Skin epidermis (tissue), 12 donors: ENCODE results near the gene CPNE7.

ENCODE experiments used
- H3K27ac ChIP-seq, 21 experiments: fragments of 200-600 bp; sonication (generic) in 11 of 21; one replicate each; pipeline ENCODE4 v1.5.0; 2020; ENCODE audit warnings: mild to moderate bottlenecking in 3 of 21, inconsistent platforms in 2 of 21, moderate library complexity in 2 of 21
- H3K4me3 ChIP-seq, 7 experiments: fragments of 200-600 bp; sonication (generic) in 2 of 7; one replicate each; pipeline ENCODE4 v1.5.0; 2020; ENCODE audit warnings: inconsistent platforms in 2 of 7, mild to moderate bottlenecking in 2 of 7, moderate library complexity in 1 of 7

Gene CPNE7

DNA sequence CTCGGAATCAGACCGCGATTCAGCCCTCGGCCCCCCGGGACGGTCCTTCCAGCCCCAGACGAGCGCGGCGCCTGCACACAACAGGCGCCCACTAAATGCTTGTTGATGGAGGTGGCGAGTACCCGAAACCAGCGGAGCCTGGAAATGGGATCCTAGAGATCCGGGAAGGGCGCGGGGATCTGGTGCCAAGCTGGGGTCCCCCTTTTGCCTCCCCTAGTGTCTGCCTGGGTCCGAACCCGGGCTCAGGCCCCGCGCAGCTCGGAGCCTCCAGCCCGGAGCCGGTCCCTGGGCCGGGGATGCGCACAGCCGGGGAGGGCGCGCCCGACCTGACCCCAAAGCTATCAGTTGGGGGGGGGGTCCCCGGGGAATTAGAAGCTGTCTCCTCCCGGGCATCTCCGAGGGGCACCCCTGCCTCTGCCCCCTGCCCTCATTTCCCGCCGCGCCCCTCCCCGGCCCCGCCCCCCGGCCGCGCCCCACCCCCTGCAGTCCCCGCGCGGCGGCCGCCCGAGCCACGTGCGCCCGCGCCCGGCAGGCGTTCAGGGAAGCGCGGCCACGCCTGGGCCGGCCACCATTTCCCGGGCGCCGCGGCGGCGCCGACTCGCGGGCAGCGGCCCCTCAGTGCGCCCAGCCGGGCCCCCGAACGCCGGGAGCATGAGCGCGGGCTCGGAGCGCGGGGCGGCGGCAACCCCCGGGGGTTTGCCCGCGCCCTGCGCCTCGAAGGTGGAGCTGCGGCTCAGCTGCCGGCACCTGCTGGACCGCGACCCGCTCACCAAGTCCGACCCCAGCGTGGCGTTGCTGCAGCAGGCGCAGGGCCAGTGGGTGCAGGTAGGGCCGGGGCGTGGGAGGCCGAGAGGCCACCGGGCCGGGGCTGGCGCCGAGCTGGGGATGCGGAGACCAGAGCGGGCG lies at the start of gene CPNE7:
CPNE7 (plus strand) TSS at position 512 of the 906 bp plus-strand sequence; CDS start at position 652, 140 bp downstream.
- peak within 1 kb of the TSS in 2 of 21 experiments; percentile 4 for H3K27ac ChIP-seq
- peak within 1 kb of the TSS; percentile 2 to 33 (median 19) for H3K4me3 ChIP-seq

DNA sequence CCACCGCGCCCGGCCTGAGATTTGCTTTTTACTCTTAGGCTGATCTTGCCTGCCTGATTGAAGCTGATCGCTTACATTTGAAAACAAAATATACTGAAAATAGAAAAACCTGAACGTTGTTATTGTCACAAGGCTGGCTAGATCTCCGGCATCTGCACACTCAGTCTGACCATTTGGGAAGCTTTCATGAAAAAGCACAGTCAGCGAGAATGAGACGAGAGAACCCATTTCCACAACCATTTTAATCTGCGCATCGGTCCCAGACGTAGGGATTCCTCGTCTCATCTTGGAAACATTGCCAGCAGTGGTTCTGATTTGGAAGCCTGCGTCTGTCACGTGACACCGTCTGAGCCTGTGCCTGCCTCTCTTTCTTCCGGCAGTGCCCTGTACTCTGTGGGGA lies 46.5 kb upstream of the CPNE7 start:
- Histone ChIP-seq H3K4me3 (no peak overlapping the region), H3K27ac (no peak overlapping the region)

- H3K4me3 ChIP-seq = no peak overlapping the region
- peak overlapping the region in 1 of 21 experiments; percentile 22 for H3K27ac ChIP-seq
Observed at GRCh38 chr16:89530401-89531381, 44.9 kb upstream of the CPNE7 start.

GRCh38 chr16:89531821-89532526 lies 43.6 kb upstream of the CPNE7 start:
- Histone ChIP-seq H3K4me3 (no peak overlapping the region), H3K27ac (peak overlapping the region in 2 of 21 experiments; percentile 14 to 31)

- no peak overlapping the region for H3K4me3 ChIP-seq
- peak overlapping the region in 9 of 21 experiments; percentile 10 to 62 (median 39) for H3K27ac ChIP-seq
Observed at GRCh38 chr16:89534252-89534756, 41.3 kb upstream of the CPNE7 start.

GRCh38 chr16:89536371-89536770 lies 39.2 kb upstream of the CPNE7 start:
- H3K27ac ChIP-seq = peak overlapping the region in 1 of 21 experiments; percentile 26

DNA sequence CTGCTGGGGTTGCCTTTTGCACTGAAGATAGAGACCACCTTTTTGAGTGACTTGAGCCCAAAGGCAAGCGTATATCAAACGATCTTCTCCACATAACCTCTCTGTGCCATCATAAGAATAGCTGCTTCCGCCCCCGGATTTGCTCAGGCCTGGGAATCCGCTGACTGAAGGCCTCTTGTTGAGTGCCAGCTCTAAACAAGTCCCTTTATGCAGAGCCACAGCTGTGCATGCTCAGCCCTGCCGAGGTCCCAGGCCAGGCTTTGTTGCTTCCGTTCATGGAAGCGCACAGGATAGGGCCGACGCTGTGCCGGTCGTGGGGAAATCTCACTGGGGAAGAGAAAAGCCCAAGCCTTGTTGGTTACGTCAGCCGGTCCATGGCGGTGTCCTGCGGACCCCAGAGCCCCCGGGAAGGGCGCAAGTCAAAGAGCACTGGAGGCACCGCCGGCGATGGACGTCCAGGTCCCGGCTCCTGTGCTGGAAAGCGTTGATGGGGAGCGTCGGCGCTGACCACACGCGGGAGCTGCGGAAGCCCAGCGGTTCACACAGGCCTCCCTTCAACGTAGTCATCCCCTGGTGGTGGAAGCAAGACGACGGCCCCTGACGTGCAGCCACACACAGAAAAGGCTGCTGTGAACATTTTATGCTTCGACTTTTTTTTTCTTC lies 38.5 kb upstream of the CPNE7 start:
- Histone ChIP-seq H3K27ac (no peak overlapping the region), H3K4me3 (no peak overlapping the region)

More at GRCh38 chr16:89536371-89536770, 39.2 kb upstream of the CPNE7 start:
- no peak overlapping the region for H3K4me3 ChIP-seq

- Histone ChIP-seq H3K27ac (no peak overlapping the region), H3K4me3 (no peak overlapping the region)
Observed at GRCh38 chr16:89537549-89537925, 38.0 kb upstream of the CPNE7 start.

- H3K27ac ChIP-seq = no peak overlapping the region
- H3K4me3 ChIP-seq = no peak overlapping the region
Observed at GRCh38 chr16:89538286-89538685, 37.3 kb upstream of the CPNE7 start.

DNA sequence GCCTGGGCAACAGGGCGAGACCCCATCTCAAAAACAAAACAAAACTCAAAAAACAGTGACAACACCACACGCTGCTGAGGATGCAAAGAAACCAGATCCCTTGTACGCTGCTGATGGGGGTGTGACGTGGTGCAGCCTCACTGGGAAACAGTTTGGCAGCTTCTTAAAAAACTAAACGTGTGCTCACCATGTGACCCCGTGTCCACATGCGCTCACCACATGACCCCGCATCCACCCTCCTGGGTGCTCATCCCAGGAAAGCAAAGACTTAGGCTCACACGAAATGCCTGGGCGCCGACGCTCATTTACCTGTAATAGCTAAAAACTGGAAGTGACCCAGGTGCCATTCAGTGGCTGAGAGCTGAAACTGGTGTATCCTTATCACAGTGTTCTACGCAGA lies 35.0 kb upstream of the CPNE7 start:
- H3K27ac ChIP-seq = no peak overlapping the region
- H3K4me3 ChIP-seq = no peak overlapping the region

GRCh38 chr16:89541792-89542191 lies 33.8 kb upstream of the CPNE7 start:
- H3K4me3 ChIP-seq = no peak overlapping the region
- H3K27ac ChIP-seq = no peak overlapping the region

DNA sequence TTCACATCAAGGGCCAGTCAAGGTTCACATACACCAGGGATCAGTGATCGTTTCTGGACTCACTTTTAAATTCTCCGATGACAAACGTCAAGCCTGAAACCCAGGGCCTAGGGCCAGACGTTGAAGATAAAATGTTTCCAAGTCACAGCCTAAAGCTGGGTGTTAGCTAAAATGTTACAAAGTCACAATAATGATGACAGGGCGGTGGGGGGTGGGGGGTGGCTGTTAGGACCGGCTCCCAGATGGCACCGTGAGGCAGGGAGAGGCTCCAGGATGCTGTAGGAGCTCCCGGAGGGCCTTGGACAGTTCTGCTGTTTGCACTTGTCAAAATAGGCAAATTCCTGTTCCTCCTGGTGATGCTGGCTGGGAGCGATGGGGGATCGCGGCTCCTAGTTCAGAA lies 31.4 kb upstream of the CPNE7 start:
- Histone ChIP-seq H3K4me3 (no peak overlapping the region), H3K27ac (no peak overlapping the region)

DNA sequence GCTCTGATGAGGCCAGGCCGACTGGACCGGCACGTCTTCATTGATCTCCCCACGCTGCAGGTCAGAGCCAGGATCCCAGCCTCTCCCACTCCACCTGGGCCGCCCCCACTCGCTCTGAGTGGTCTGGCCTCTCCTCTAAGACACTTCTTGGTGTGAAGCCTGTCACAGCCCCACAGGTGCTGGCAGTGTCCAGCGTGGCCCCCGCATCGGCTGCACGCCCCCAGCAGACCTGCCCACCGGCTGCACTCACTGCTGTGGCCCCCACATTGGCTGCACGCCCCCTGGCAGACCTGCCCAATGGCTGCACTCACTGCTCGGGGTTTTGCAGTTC lies 30.9 kb upstream of the CPNE7 start:
- no peak overlapping the region for H3K27ac ChIP-seq
- H3K4me3 ChIP-seq = no peak overlapping the region

GRCh38 chr16:89545044-89545830 lies 30.3 kb upstream of the CPNE7 start:
- Histone ChIP-seq H3K27ac (no peak overlapping the region), H3K4me3 (no peak overlapping the region)

GRCh38 chr16:89545831-89546574 lies 29.6 kb upstream of the CPNE7 start:
- Histone ChIP-seq H3K4me3 (no peak overlapping the region), H3K27ac (no peak overlapping the region)

GRCh38 chr16:89546781-89547180 lies 28.8 kb upstream of the CPNE7 start:
- no peak overlapping the region for H3K4me3 ChIP-seq
- no peak overlapping the region for H3K27ac ChIP-seq

- H3K27ac ChIP-seq = no peak overlapping the region
- H3K4me3 ChIP-seq = no peak overlapping the region
Observed at GRCh38 chr16:89547291-89547690, 28.3 kb upstream of the CPNE7 start.

DNA sequence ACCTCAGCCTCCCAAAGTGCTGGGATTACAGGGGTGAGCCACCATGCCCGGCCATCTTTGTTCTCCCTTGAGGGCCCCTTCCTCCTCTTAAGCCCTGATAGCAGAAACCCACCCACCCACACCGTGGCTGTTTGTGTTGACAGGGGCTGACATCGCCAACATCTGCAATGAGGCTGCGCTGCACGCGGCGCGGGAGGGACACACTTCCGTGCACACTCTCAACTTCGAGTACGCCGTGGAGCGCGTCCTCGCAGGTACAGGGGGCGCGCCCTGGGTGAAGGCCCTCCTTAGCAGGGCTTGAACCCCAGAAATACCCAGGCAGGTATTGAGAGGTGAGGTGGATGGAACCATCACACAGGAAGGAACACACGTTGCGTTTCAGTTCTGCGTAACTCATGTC lies 27.7 kb upstream of the CPNE7 start:
- Histone ChIP-seq H3K4me3 (no peak overlapping the region), H3K27ac (no peak overlapping the region)
